ENCODE data around the gene FAM53B. TPM values are rescaled to one million over a fixed set of nuclear protein-coding genes. Genes with fewer than 3 reads are reported as not detected.

The FAM53B gene
- total RNA-seq, 1 experiment from 2014 or later = 9.8 TPM

GRCh38 chr10:124707551-124707950 is 36.6 kb downstream of the FAM53B start:
- Histone ChIP-seq H3K79me2 (ENCODE audit: low read depth) (no peaks in the 10 kb centered on the region), H3K9me2 (ENCODE audit: insufficient read depth) (no peaks in the 10 kb centered on the region), H3K36me3 (ENCODE audit: low read depth) (no peaks in the 10 kb centered on the region), H2AFZ (no peak overlapping the region), H3K9me3 (ENCODE audit: insufficient read depth, low read depth) (no peaks in the 10 kb centered on the region), H3K4me2 (no peak overlapping the region), H3F3A (ENCODE audit: insufficient read depth, low read depth) (no peaks in the 10 kb centered on the region), H3K4me1 (replicated peaks; ENCODE audit: insufficient read depth) (no peaks in the 10 kb centered on the region), H3K27me3 (ENCODE audit: insufficient read depth, low read depth) (no peaks in the 10 kb centered on the region), H4K20me1 (ENCODE audit: insufficient read depth) (no peaks in the 10 kb centered on the region), H3K27ac (no peak overlapping the region), H3K4me3 (no peak overlapping the region)
- intact Hi-C loops (cut with micrococcal nuclease; ENCODE audit: unreplicated experiment) = no loop called here
- no peak for TF ChIP-seq EZH2 (IDR thresholded peaks at IDR 0.05; ENCODE audit: low read depth)
- no peak for TF ChIP-seq CTCF (conservative IDR thresholded peaks at IDR 0.05)
- CTCF ChIA-PET = interaction anchor here (0.6 kb wide), 1 partner anchor 109 kb away, joined by 3 read pairs; no protein-coding TSS in a partner anchor
- no peak for DNase-seq
- POLR2A ChIA-PET (ENCODE audit: unreplicated experiment) = interaction anchor here (0.6 kb wide), 1 partner anchor 17 kb away, joined by 8 read pairs; no protein-coding TSS in a partner anchor
- BruUV-seq (replicated peaks) = no TSS peak

DNA sequence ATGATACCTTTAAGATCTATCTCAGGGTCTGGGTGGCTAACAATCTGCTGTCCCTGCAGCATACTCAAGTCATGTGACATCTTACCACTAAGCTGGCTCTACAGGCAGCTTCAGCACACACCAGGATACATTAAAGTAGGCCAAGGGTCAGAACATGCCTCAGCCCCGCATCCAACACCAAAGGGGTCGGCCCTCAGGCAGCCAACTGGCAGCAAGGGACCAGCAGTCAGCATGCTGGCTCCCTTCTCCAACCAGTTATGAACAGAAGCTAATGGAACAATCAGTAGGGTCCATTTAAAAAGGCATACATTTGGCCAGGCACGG is 37.1 kb downstream of the FAM53B start:
- TF ChIP-seq EZH2 (IDR thresholded peaks at IDR 0.05; ENCODE audit: low read depth) = no peak
- TF ChIP-seq CTCF (conservative IDR thresholded peaks at IDR 0.05) = no peak
- DNase-seq = no peak
- Histone ChIP-seq H3K4me1 (replicated peaks; ENCODE audit: insufficient read depth) (no peaks in the 10 kb centered on the region), H2AFZ (no peak overlapping the region), H3K4me2 (no peak overlapping the region), H3K36me3 (ENCODE audit: low read depth) (no peaks in the 10 kb centered on the region), H3K27me3 (ENCODE audit: insufficient read depth, low read depth) (no peaks in the 10 kb centered on the region), H3K27ac (no peak overlapping the region), H3F3A (ENCODE audit: insufficient read depth, low read depth) (no peaks in the 10 kb centered on the region), H3K4me3 (no peak overlapping the region), H3K9me3 (ENCODE audit: insufficient read depth, low read depth) (no peaks in the 10 kb centered on the region), H4K20me1 (ENCODE audit: insufficient read depth) (no peaks in the 10 kb centered on the region), H3K79me2 (ENCODE audit: low read depth) (no peaks in the 10 kb centered on the region), H3K9me2 (ENCODE audit: insufficient read depth) (no peaks in the 10 kb centered on the region)
- intact Hi-C loops (cut with micrococcal nuclease; ENCODE audit: unreplicated experiment) = no loop called here
- BruUV-seq (replicated peaks) = no TSS peak
- CTCF ChIA-PET = interaction anchor here (0.6 kb wide), 1 partner anchor 109 kb away, joined by 3 read pairs; no protein-coding TSS in a partner anchor
- POLR2A ChIA-PET (ENCODE audit: unreplicated experiment) = no interaction called here

- Histone ChIP-seq H4K20me1 (ENCODE audit: insufficient read depth) (no peaks in the 10 kb centered on the region), H3K27ac (no peak overlapping the region), H3K4me3 (no peak overlapping the region), H3K27me3 (ENCODE audit: insufficient read depth, low read depth) (no peaks in the 10 kb centered on the region), H3K4me2 (no peak overlapping the region), H3F3A (ENCODE audit: insufficient read depth, low read depth) (no peaks in the 10 kb centered on the region), H3K36me3 (ENCODE audit: low read depth) (no peaks in the 10 kb centered on the region), H3K9me3 (ENCODE audit: insufficient read depth, low read depth) (no peaks in the 10 kb centered on the region), H3K9me2 (ENCODE audit: insufficient read depth) (no peaks in the 10 kb centered on the region), H3K4me1 (replicated peaks; ENCODE audit: insufficient read depth) (no peaks in the 10 kb centered on the region), H2AFZ (no peak overlapping the region), H3K79me2 (ENCODE audit: low read depth) (no peaks in the 10 kb centered on the region)
- POLR2A ChIA-PET (ENCODE audit: unreplicated experiment) = no interaction called here
- CTCF ChIA-PET = interaction anchor here (0.6 to 1.1 kb wide), 2 partner anchors 39 to 110 kb away, joined by 3 read pairs; no protein-coding TSS in a partner anchor
- intact Hi-C loops (cut with micrococcal nuclease; ENCODE audit: unreplicated experiment) = no loop called here
- no TSS peak for BruUV-seq (replicated peaks)
- TF ChIP-seq EZH2 (IDR thresholded peaks at IDR 0.05; ENCODE audit: low read depth) = no peak
- no peak for TF ChIP-seq CTCF (conservative IDR thresholded peaks at IDR 0.05)
- no peak for DNase-seq
These were observed 37.6 kb downstream of the FAM53B start for GRCh38 chr10:124706462-124707143.
